PC-3 (cell line): ENCODE measurements around the gene UBAC2.

Source experiments
- EZH2 ChIP-seq: fragments of 300-600 bp; sonication (generic); IDR thresholded peaks from one replicate; pipeline ENCODE4 v1.6.1; 2017; ENCODE audit warnings: antibody characterized with exemption, mild to moderate bottlenecking, low read length; ENCODE audit not compliant: unreplicated experiment
- TF ChIP-seq, protein P1 (sequence below): fragments of 300-600 bp; sonication (generic); conservative IDR thresholded peaks from 2 replicates; pipeline ENCODE4 v1.5.1; 2017; ENCODE audit warnings: antibody characterized with exemption, low read depth, mild to moderate bottlenecking, low read length

DNA sequence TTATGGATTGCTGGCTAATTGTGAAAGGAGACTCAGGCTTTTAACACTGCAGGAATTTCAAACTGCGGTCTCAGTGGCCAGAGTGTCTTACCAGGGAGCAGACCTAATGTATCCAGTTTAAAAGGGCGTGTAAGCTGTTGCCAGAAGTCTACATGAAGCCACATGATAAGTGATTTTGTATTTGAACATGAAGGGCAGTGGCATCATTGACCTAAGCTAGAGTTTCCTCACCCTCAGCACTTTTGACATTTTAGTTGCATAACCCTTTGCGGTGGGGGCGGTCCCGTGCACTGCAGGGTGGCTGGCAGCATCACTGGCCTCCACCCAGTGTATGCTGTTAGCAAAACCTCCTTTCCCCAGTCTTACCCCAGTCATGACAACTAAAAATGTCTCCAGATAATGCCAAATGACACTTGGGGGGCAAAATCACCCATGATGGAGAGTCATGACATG is 81.2 kb downstream of the UBAC2 start:
- TF ChIP-seq, protein P1, sequence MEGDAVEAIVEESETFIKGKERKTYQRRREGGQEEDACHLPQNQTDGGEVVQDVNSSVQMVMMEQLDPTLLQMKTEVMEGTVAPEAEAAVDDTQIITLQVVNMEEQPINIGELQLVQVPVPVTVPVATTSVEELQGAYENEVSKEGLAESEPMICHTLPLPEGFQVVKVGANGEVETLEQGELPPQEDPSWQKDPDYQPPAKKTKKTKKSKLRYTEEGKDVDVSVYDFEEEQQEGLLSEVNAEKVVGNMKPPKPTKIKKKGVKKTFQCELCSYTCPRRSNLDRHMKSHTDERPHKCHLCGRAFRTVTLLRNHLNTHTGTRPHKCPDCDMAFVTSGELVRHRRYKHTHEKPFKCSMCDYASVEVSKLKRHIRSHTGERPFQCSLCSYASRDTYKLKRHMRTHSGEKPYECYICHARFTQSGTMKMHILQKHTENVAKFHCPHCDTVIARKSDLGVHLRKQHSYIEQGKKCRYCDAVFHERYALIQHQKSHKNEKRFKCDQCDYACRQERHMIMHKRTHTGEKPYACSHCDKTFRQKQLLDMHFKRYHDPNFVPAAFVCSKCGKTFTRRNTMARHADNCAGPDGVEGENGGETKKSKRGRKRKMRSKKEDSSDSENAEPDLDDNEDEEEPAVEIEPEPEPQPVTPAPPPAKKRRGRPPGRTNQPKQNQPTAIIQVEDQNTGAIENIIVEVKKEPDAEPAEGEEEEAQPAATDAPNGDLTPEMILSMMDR = no peak
- no peak for TF ChIP-seq EZH2
